ENCODE results near the gene TMEM273.

- TF ChIP-seq CTCF (IDR thresholded peaks at IDR 0.05) (no peak), POLR2A (IDR thresholded peaks at IDR 0.05) (no peak)
Measured at GRCh38 chr10:49114718-49115014, 73.5 kb downstream of the TMEM273 start.
